IMR-90 (cell line): ENCODE results near the gene ELP6. TPM values are rescaled to one million over a fixed set of nuclear protein-coding genes. Genes with fewer than 3 reads are reported as not detected.

Source experiments
- ATAC-seq: fragments of 200-7000 bp; cut with Tn5 transposase; 2 replicates; pipeline ENCODE4 v1.9.1; 2020; ENCODE audit warnings: low read depth, mild to moderate bottlenecking, moderate library complexity
- Bru-seq: library from RNA; stranded (reverse); fragments of 400-500 nt; gene quantifications from one replicate; lab custom pipeline; 2021; lab: Mats Ljungman, UMichigan
- BruChase-seq, 2 experiments: library from RNA; stranded (reverse); fragments of 400-500 nt; gene quantifications; one replicate each; lab custom pipeline; 2021; lab: Mats Ljungman, UMichigan
- BruUV-seq: library from RNA; stranded (reverse); fragments of 400-500 nt; replicated peaks from 2 replicates; lab custom pipeline; 2021; lab: Mats Ljungman, UMichigan
- CTCF ChIA-PET: fragments of 300-600 bp; formaldehyde crosslinking; extraction: SDS; loops from one replicate; lab custom pipeline; 2021; ENCODE audit warnings: antibody characterized with exemption; lab: Yijun Ruan, JAX
- POLR2A ChIA-PET: fragments of 300-600 bp; sonication (Branson Sonifier 250); formaldehyde crosslinking; loops from one replicate; lab custom pipeline; 2022; ENCODE audit warnings: antibody characterized with exemption; ENCODE audit not compliant: unreplicated experiment; lab: Charles Lee
- DNase-seq: peaks from one replicate; pipeline ENCODE4 v3.0.0; 2013
- H2AFZ ChIP-seq: replicated peaks from 2 replicates; pipeline ENCODE3; 2013; ENCODE audit warnings: low read length, mild to moderate bottlenecking; ENCODE audit not compliant: poor library complexity
- H2AK5ac ChIP-seq: 2 replicates; pipeline ENCODE4 v1.6.1; 2013; ENCODE audit warnings: low read depth, low read length, inconsistent platforms
- H2AK9ac ChIP-seq: replicated peaks from 2 replicates; pipeline ENCODE3; 2013; ENCODE audit warnings: mild to moderate bottlenecking, low read depth, low read length, moderate library complexity; ENCODE audit not compliant: poor library complexity
- H2BK120ac ChIP-seq: 2 replicates; pipeline ENCODE4 v1.6.1; 2013; ENCODE audit warnings: low read depth, low read length, inconsistent platforms
- H2BK15ac ChIP-seq: 3 replicates; pipeline ENCODE4 v1.6.1; 2013; ENCODE audit warnings: low read depth, low read length, inconsistent platforms
- H2BK20ac ChIP-seq: 2 replicates; pipeline ENCODE4 v1.6.1; 2013; ENCODE audit warnings: low read depth, mild to moderate bottlenecking, inconsistent platforms, low read length, moderate library complexity
- H2BK5ac ChIP-seq: 2 replicates; pipeline ENCODE4 v1.6.1; 2013; ENCODE audit warnings: mild to moderate bottlenecking, low read depth, low read length, inconsistent platforms; ENCODE audit not compliant: poor library complexity, severe bottlenecking
- H3K14ac ChIP-seq: replicated peaks from 2 replicates; pipeline ENCODE4 v1.6.1; 2013; ENCODE audit warnings: low read depth, low read length, inconsistent platforms
- H3K18ac ChIP-seq: 2 replicates; pipeline ENCODE4 v1.6.1; 2013; ENCODE audit warnings: low read depth, low read length, control low read depth
- H3K23ac ChIP-seq: 2 replicates; pipeline ENCODE4 v1.6.1; 2013; ENCODE audit warnings: low read depth, low read length, inconsistent platforms
- H3K27ac ChIP-seq: 2 replicates; pipeline ENCODE4 v1.5.1; 2013; ENCODE audit warnings: mild to moderate bottlenecking, control low read depth, low read length; ENCODE audit not compliant: insufficient read depth
- H3K27me3 ChIP-seq: 2 replicates; pipeline ENCODE4 v1.6.1; 2013; ENCODE audit warnings: low read length; ENCODE audit not compliant: control insufficient read depth, insufficient read depth
- H3K36me3 ChIP-seq: 2 replicates; pipeline ENCODE4 v1.6.1; 2013; ENCODE audit warnings: low read length, mixed read lengths; ENCODE audit not compliant: control insufficient read depth, insufficient read depth
- H3K4ac ChIP-seq: 2 replicates; pipeline ENCODE4 v1.6.1; 2013; ENCODE audit warnings: low read depth, low read length, inconsistent platforms
- H3K4me1 ChIP-seq: 2 replicates; pipeline ENCODE4 v1.6.1; 2013; ENCODE audit warnings: low read length, mixed read lengths; ENCODE audit not compliant: control insufficient read depth, insufficient read depth
- H3K4me2 ChIP-seq: 2 replicates; pipeline ENCODE4 v1.6.1; 2013; ENCODE audit warnings: low read depth, mild to moderate bottlenecking, control low read depth, low read length, moderate library complexity
- H3K4me3 ChIP-seq: 2 replicates; pipeline ENCODE4 v1.5.1; 2013; ENCODE audit warnings: low read depth, mild to moderate bottlenecking, control low read depth, low read length, moderate library complexity; ENCODE audit not compliant: insufficient read depth
- H3K56ac ChIP-seq: 2 replicates; pipeline ENCODE4 v1.6.1; 2013; ENCODE audit warnings: low read length, inconsistent platforms; ENCODE audit not compliant: insufficient read depth; ENCODE audit errors: extremely low read depth
- H3K79me1 ChIP-seq, 2 experiments: 2 replicates each; pipeline ENCODE4 v1.6.1; 2013; ENCODE audit warnings: low read length in 2 of 2, inconsistent platforms in 1 of 2, low read depth in 1 of 2
- H3K9ac ChIP-seq: 2 replicates; pipeline ENCODE4 v1.6.1; 2013; ENCODE audit warnings: low read depth, low read length, control low read depth
- H3K9me1 ChIP-seq: 2 replicates; pipeline ENCODE4 v1.6.1; 2013; ENCODE audit warnings: low read length, inconsistent platforms; ENCODE audit not compliant: insufficient read depth
- H3K9me3 ChIP-seq: 2 replicates; pipeline ENCODE4 v1.6.1; 2013; ENCODE audit warnings: low read length; ENCODE audit not compliant: control insufficient read depth, insufficient read depth
- H4K20me1 ChIP-seq: 2 replicates; pipeline ENCODE4 v1.6.1; 2013; ENCODE audit warnings: low read length, inconsistent platforms; ENCODE audit not compliant: insufficient read depth
- H4K5ac ChIP-seq: 2 replicates; pipeline ENCODE4 v1.6.1; 2013; ENCODE audit warnings: mild to moderate bottlenecking, low read depth, low read length, control low read depth
- H4K8ac ChIP-seq, 2 experiments: 2 replicates each; pipeline ENCODE4 v1.6.1; 2013; ENCODE audit warnings: low read depth in 2 of 2, low read length in 2 of 2, control low read depth in 1 of 2, inconsistent platforms in 1 of 2
- H4K91ac ChIP-seq: 2 replicates; pipeline ENCODE4 v1.6.1; 2013; ENCODE audit warnings: low read depth, low read length, inconsistent platforms; ENCODE audit not compliant: insufficient read depth
- BHLHE40 ChIP-seq: fragments of 150-350 bp; IDR thresholded peaks from 2 replicates; pipeline ENCODE4 v1.6.1; 2016; ENCODE audit warnings: mild to moderate bottlenecking, low read depth, low read length
- FOS ChIP-seq: fragments of 150-350 bp; IDR thresholded peaks from 2 replicates; pipeline ENCODE4 v1.6.1; 2016; ENCODE audit warnings: low read depth, low read length
- MAZ ChIP-seq: IDR thresholded peaks from 2 replicates; pipeline ENCODE4 v1.6.1; 2012; ENCODE audit warnings: low read depth, mild to moderate bottlenecking, low read length, improper control_type of control experiment, moderate library complexity, borderline replicate concordance
- RAD21 ChIP-seq: IDR thresholded peaks from 2 replicates; pipeline ENCODE4 v1.6.1; 2012; ENCODE audit warnings: low read length, improper control_type of control experiment
- RCOR1 ChIP-seq: IDR thresholded peaks from 2 replicates; pipeline ENCODE4 v1.6.1; 2012; ENCODE audit warnings: mild to moderate bottlenecking, low read length, improper control_type of control experiment; ENCODE audit not compliant: insufficient replicate concordance
- SMC3 ChIP-seq: fragments of 150-350 bp; IDR thresholded peaks from 2 replicates; pipeline ENCODE4 v1.6.1; 2016; ENCODE audit warnings: low read depth, mild to moderate bottlenecking, antibody characterized with exemption, low read length, moderate library complexity
- WGBS, 2 experiments: methylation state at CpG; one replicate each; pipeline versions ENCODE4 v1.1.5 to v1.1.7; 2013; ENCODE audit warnings: missing lambda C conversion rate in 2 of 2; ENCODE audit not compliant: insufficient read length in 1 of 2; ENCODE audit errors: extremely low coverage in 2 of 2; 5-methylcytosine and 5-hydroxymethylcytosine counted together
- dilution Hi-C: fragments of 300-500 bp; cut with HindIII; formaldehyde crosslinking; loops from one replicate; pipeline ENCODE4 v1.14.3; 2018; ENCODE audit warnings: low sequenced_read_pairs; ENCODE audit not compliant: unreplicated experiment
- in situ Hi-C: fragments of 300-500 bp; cut with MboI; formaldehyde crosslinking; loops from 3 replicates; pipeline ENCODE4 v1.14.3; 2019; ENCODE audit warnings: low sequenced_read_pairs, inconsistent platforms, mixed read lengths
- intact Hi-C: fragments of 100-400 bp; cut with micrococcal nuclease; formaldehyde crosslinking; loops from 2 replicates; pipeline ENCODE4 v1.10.0; 2022
- long read RNA-seq: library from polyadenylated mRNA; unstranded; transcript quantifications from one replicate; pipeline ENCODE4 v2.0.0, GENCODE V29; 2021; ENCODE audit not compliant: unreplicated experiment
- polyA plus RNA-seq, 3 experiments: library from polyadenylated mRNA; depleted of rRNA; stranded (reverse); fragments of >200 nt; gene quantifications; 2 replicates each; pipeline ENCODE4 v1.2.3, GENCODE V29; 2012; ENCODE audit warnings: low replicate concordance in 1 of 3
- total RNA-seq: library from RNA; depleted of rRNA; stranded (reverse); fragments of >200 nt; gene quantifications from 2 replicates; pipeline ENCODE4 v1.2.3, GENCODE V29; 2012; rRNA removed
- TF ChIP-seq, protein P1 (sequence below): fragments of 150-350 bp; IDR thresholded peaks from 2 replicates; pipeline ENCODE4 v1.6.1; 2016; ENCODE audit warnings: low read depth, mild to moderate bottlenecking, low read length, moderate library complexity, borderline replicate concordance
- TF ChIP-seq, protein P2 (sequence below): fragments of 150-350 bp; IDR thresholded peaks from 2 replicates; pipeline ENCODE4 v1.6.1; 2017; ENCODE audit warnings: mild to moderate bottlenecking, antibody characterized with exemption, low read length, low read depth
- TF ChIP-seq, protein P3 (sequence below): conservative IDR thresholded peaks from 2 replicates; pipeline ENCODE4 v1.5.1; 2012; ENCODE audit warnings: mild to moderate bottlenecking, low read depth, low read length, improper control_type of control experiment

ELP6 gene, protein sequence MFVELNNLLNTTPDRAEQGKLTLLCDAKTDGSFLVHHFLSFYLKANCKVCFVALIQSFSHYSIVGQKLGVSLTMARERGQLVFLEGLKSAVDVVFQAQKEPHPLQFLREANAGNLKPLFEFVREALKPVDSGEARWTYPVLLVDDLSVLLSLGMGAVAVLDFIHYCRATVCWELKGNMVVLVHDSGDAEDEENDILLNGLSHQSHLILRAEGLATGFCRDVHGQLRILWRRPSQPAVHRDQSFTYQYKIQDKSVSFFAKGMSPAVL
- total RNA-seq (26.1 and 31.4 TPM in 2 replicates), polyA plus RNA-seq (2012; rRNA removed) (44.9 and 49.4 TPM in 2 replicates), Bru-seq, nascent RNA (percentile 73 among the genes with signal in this experiment), BruChase-seq, experiment 1, labeled RNA remaining after a 6-hour chase (percentile 80 among the genes with signal in this experiment), BruChase-seq, experiment 2, labeled RNA remaining after a 2-hour chase (percentile 69 among the genes with signal in this experiment)
- 53.8 and 59.8 TPM in 2 replicates for polyA plus RNA-seq (2012; cell fraction: cytosol; rRNA removed)
- polyA plus RNA-seq (2012; cell fraction: nucleus; rRNA removed; ENCODE audit: low replicate concordance), result 38.9 and 42.4 TPM in 2 replicates
- long read RNA-seq, transcript ELP6-201 (7 exons, 1,401 nt), result major isoform, 11 of 18 reads
- long read RNA-seq, partial matches to known transcripts, result 2 of 18 reads
- long read RNA-seq, other reads (novel, unspliced or antisense), result 5 of 18 reads

DNA sequence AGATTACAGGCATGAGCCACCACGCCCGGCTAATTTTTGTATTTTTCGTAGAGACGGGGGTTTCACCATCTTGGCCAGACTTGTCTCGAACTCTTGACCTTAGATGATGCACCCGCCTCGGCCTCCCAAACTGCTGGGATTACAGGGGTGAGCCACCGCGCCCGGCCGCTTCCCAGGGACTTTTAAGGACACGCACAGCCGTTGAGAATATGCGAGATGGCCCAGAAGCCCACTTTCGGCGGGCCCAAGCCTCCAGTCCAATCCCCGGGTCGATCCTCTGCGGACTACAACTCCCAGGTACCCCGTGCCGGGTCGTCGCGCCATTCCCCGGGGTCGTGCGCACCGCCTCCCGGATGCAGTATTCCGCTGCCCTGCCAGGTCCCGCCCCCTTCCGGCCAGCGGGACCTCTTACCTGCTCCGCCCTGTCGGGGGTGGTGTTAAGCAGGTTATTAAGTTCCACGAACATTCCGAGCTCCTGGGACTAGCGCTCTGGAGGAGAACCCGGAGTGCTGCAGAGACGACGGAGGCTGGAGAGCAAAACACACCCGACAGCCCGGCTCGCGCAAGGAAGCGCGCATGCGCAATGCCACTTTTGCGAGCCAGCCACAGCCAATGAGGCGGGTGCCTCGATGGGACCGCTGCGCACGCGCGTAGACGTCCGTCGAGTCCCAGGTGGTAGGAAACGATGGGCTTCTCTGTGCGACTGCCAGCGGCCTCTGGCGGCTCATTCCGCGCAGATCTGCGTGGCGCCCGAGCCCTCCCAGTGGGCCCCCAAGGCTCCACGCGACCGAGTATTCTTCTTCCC is at the start of gene ELP6:
TSS of gene ELP6 (minus strand) at position 588 of the 805 bp plus-strand sequence. CDS start at position 466, 122 bp downstream.
- Histone ChIP-seq H3K79me1 (peaks cover 21 to 29% of the 10 kb centered on the region in 2 experiments), H3K36me3 (peaks cover 10% of the 10 kb centered on the region), H3K23ac (peak within 1 kb of the TSS; percentile 99), H2BK120ac (peak within 1 kb of the TSS; percentile 96), H3K4ac (peak within 1 kb of the TSS; percentile 98), H3K9me1 (peaks cover 6% of the 10 kb centered on the region), H2BK15ac (peak within 1 kb of the TSS; percentile 96), H2AK5ac (peak within 1 kb of the TSS; percentile 77), H3K4me3 (peak within 1 kb of the TSS; percentile 69), H2BK20ac (peak within 1 kb of the TSS; percentile 81), H4K91ac (peak within 1 kb of the TSS; percentile 100), H3K4me1 (peaks cover 2% of the 10 kb centered on the region; the same call in 1 of the 2 replicates), H3K27ac (peak within 1 kb of the TSS; percentile 90), H3K4me2 (peak within 1 kb of the TSS; percentile 100), H3K27me3 (no peaks in the 10 kb centered on the region), H3K9me3 (no peaks in the 10 kb centered on the region), H2AK9ac (peak within 1 kb of the TSS; percentile 99), H3K18ac (peak within 1 kb of the TSS; percentile 89), H3K14ac (peak within 1 kb of the TSS; percentile 100), H2BK5ac (peak within 1 kb of the TSS; percentile 92), H4K5ac (peak within 1 kb of the TSS; percentile 99), H3K9ac (peak within 1 kb of the TSS; percentile 98), H3K56ac (peak within 1 kb of the TSS; percentile 100), H4K8ac (peak within 1 kb of the TSS; percentile 76 to 100), H2AFZ (peak within 1 kb of the TSS; percentile 100), H4K20me1 (no peaks in the 10 kb centered on the region)
- in situ Hi-C loops (no loop called here), dilution Hi-C loops (no loop called here), intact Hi-C loops (loop anchor here (1.0 kb wide), 1 partner anchor 92 kb away; no protein-coding TSS in a partner anchor)
- CTCF ChIA-PET, result no interaction called here
- POLR2A ChIA-PET, result no interaction called here
- BruUV-seq, result no TSS peak
- DNase-seq (peak; percentile 94), ATAC-seq (peak; percentile 98)
- 0% methylated on average over 21 of the region's 71 CpGs; no CpG with 5 or more reads in 1 of the 2 experiments for WGBS, 2 experiments
- TF ChIP-seq SMC3 (peak; percentile 36; the same call in 1 of the 2 replicates), RAD21 (peak; percentile 59), FOS (no peak), RCOR1 (no peak), BHLHE40 (no peak; the same call in 1 of the 2 replicates), MAZ (peak; percentile 77; the same call in 1 of the 2 replicates)
- TF ChIP-seq, protein P1, sequence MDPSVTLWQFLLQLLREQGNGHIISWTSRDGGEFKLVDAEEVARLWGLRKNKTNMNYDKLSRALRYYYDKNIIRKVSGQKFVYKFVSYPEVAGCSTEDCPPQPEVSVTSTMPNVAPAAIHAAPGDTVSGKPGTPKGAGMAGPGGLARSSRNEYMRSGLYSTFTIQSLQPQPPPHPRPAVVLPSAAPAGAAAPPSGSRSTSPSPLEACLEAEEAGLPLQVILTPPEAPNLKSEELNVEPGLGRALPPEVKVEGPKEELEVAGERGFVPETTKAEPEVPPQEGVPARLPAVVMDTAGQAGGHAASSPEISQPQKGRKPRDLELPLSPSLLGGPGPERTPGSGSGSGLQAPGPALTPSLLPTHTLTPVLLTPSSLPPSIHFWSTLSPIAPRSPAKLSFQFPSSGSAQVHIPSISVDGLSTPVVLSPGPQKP, result no peak
- TF ChIP-seq, protein P2, sequence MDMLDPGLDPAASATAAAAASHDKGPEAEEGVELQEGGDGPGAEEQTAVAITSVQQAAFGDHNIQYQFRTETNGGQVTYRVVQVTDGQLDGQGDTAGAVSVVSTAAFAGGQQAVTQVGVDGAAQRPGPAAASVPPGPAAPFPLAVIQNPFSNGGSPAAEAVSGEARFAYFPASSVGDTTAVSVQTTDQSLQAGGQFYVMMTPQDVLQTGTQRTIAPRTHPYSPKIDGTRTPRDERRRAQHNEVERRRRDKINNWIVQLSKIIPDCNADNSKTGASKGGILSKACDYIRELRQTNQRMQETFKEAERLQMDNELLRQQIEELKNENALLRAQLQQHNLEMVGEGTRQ, result peak; percentile 33; the same call in 1 of the 2 replicates
- TF ChIP-seq, protein P3, sequence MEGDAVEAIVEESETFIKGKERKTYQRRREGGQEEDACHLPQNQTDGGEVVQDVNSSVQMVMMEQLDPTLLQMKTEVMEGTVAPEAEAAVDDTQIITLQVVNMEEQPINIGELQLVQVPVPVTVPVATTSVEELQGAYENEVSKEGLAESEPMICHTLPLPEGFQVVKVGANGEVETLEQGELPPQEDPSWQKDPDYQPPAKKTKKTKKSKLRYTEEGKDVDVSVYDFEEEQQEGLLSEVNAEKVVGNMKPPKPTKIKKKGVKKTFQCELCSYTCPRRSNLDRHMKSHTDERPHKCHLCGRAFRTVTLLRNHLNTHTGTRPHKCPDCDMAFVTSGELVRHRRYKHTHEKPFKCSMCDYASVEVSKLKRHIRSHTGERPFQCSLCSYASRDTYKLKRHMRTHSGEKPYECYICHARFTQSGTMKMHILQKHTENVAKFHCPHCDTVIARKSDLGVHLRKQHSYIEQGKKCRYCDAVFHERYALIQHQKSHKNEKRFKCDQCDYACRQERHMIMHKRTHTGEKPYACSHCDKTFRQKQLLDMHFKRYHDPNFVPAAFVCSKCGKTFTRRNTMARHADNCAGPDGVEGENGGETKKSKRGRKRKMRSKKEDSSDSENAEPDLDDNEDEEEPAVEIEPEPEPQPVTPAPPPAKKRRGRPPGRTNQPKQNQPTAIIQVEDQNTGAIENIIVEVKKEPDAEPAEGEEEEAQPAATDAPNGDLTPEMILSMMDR, result peak; percentile 62
